RKO (cell line): ENCODE measurements around the gene GNB5.
"Not testable (repeated sequence)": the region's sequence is repeated elsewhere in the genome, so short reads cannot be mapped to it uniquely, and the experiment has no call there.

Experiments
- DNase-seq: peaks from one replicate; pipeline ENCODE4 v3.0.0-alpha.2; 2016; ENCODE audit warnings: low spot score

Gene GNB5

DNA sequence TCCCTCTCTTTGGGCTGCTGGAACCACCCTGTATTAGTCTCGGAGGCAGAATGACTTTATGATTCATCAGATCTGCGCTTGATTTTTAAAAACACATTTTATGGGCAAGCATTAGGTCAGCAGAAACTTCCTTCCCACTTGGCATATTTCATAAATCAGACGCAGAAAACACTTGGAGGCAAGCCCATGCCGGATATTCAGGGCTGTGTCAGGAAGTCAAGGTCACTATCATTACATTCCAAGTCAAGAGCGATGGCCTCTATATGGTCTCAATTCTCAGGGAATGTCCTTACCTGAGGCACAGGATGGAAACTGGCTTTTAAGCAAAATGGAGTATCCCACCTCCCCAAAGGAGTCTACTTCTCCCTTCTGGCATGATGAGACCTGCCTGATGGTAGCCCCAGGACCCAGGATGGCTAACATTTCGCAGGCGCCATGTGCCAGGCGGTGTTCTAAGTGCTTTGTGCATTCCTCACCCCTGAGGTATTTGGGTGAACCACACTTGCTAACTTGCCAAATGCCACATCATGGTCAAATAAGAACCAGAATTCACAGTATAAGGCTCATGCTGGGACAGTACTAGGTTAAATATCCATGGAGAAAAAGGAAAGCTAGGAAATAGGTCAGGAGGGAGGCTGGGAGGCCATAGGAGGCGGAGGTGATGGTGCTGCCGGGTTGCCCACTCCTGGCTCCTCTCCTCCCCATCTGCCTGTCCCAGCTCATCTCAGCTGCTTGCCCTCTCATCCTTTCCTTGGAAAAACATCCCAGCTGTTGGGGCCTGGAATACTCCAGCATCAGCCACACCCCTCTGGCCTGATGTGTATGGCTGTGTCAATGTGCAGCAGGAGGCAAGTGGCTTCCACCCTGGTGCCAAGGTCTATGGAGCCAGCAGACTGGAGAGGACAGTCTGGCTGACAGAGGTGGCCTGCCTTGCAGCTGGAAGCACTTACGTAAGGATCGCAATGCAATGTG lies 97.4 kb downstream of the GNB5 start:
- DNase-seq, result peak; percentile 98

DNA sequence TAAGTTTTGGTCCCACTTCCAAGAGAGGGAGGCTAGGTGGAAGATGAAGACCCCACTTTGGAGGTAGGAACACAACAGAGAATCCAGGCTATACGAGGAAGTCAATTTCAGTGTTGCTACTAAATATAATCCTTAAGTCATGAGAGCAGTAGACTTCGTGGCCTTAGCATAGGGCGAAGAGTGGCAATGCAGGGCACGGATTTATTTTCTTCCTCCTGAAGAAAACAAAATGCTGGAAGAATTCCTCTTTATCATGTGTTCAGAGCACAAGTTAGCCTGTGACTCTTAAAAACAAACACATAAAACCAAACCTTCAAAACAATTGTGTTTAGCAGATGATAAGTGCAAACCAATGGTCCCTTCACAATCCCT lies 98.0 kb downstream of the GNB5 start:
- no peak for DNase-seq

DNA sequence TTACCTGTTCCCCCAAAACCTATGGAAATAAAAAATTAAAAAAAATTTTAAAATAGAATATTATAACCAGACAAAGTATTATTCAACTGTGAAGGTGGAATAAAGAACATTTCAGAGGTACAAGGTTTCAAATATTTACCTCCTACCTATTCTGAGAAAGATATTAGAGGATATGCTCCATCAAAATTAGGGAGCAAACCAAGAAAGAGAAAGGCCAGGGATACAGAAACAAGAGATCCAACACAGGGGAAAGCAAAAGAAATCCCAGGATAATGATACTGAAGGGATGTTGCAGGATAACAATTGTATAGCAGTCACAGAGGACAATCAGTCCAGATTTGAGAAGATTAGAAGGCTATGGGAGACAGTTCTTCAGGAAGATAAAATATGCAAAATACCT lies 101.0 kb downstream of the GNB5 start:
- DNase-seq, result no peak

DNA sequence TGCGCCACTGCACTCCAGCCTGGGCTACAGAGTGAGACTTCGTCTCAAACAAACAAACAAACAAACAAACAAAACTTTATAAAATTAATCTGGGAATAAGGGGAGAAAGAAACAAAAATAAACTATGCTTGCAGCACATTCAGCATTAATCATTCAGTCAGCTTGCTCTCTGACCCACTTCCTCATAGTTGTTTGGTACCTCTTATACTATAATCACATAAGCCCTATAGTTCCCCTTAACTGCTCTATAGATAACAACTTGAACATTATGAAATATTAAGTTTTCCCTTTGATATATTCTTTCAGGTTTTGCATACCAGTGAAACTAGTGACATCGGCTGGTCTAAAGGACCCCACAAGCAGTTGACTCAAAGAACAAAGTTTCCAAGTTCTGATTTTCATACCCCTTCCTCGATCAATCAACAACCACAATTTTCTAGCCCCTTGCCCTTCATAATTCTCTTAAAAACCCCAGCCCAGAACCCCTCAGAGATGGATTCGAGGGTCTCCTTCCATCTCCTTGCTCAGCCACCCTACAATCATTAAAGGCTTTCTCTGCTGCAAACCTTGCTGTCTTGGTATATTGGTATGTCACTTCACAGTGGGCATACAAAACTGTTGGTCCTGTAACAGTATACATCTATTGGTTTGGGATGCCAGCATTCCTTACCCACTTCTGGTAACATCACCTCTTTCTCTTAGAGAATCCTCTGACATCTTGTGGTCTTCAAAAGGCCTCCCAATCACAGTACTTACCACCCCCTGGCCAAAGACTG lies 105.0 kb downstream of the GNB5 start:
- no peak for DNase-seq

DNA sequence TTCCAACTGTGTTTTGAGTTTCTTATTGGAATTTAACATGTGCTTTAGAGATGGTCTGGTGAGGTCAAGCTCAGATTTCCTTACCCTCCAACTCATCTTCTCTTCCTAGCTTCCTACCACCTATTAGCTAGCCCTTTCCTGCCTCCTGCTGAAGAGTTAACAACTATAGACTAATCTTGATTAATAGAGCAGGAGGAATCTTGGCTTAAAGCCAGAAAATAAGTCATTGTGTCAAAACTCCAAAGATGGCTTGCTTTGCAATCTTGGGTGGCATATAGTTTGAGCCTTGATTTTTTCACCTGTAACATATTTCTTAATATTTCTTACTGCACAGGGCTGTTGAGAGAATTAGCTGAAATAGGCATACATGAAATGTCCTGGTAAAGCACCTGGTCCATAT lies 105.9 kb downstream of the GNB5 start:
- peak; percentile 64 for DNase-seq

DNA sequence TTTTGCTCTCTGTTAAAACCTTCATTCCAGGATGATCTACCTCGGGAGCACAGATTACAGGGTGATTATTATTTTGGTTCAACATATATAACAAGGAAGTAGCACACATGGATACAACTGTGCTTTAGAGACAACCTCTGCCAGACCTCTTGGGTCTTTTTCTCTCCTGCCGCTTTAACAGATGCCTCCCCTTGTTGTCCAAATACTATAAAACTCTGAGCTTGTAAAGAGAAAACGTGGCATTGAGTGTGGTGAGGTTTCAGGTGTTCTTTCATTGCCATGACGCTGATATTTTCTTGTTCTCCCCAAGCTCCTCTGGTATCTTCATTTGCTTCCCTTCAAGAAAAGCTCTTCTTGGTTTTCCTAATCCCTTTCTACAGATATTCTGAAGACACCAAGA lies 107.6 kb downstream of the GNB5 start:
- DNase-seq, result no peak

DNA sequence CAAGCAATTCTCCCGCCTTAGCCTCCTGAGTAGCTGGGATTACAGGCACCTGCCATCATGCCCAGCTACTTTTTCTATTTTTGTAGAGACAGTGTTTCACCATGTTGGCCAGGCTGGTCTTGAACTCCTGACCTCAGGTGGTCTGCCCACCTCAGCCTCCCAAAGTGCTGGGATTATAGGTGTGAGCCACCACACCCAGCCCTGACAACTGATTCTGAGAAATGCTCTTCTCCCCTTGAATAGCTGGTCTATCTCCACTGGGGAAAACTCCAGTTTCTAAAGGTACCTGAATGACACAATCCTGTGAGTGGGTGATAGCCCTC lies 108.2 kb downstream of the GNB5 start:
- DNase-seq, result not testable (repeated sequence)

DNA sequence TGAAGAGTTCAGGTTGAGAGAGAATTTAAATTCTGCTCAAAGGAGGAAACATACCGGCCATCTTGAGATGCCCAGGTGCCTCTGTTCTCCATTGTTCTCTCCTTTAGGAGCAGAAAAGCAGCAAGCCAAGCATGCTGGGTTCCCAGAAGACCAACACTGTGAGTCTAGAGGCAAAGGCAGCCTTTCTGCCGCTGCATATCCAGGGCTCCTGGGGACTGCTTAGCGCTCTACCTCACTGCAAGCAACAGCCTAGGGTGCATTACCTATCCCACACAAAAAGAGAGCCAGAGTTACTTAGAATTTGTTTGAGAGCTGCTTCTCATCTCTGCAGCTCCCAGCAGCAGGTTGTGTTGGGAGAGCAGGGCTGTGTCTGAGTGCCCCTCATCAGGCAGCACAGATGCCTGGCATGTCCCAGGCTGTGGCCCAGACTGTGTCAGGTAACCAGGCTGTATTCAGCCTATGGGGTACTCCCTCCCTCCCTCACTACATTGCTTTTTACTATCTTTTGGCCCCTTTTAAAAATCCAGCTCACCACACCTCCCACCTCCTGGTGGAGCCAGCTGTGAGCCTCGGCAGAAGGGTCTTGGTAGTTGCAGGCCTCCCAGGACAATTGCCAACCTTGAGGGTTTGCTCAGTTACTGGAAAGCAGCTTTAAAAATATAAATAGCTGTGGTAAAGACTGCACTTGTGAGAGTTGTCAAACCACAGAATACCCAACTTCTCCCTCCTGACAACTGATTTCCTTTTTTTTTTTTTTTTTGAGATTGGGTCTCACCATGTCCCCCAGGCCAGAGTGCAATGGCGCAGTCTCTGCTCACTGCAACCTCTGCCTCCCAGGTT lies 108.8 kb downstream of the GNB5 start:
- DNase-seq, result no peak

DNA sequence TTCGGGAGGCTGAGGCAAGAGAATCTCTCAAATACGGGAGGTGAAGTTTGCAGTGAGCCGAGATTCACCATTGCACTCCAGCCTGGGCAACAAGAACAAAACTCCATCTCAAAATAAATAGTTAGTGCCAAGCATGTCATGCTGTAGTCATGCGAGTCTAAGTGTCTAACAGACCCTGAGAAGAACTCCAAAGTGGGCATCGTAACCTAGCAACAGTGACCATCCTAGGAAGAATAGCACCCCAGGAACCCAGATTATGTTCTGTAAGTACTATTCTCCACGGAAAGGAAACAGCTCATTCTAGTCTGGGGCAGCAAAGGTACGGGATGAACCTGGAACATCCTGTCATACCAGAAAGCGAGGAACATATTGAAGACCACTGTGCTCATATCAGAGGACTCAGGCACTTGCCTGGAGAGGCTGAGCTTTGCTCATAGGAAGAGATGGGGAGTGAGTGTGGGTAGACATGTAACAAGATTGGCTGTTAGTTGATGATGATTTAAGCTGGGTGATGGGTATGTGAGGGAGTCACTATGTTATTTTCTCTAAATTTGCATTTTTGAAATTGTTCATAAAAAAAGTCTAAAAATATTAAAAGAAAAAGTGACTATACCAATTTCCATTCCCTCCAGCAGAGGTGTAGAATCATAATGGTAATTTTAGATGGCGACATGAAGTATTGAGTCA lies 110.3 kb downstream of the GNB5 start:
- no peak for DNase-seq

DNA sequence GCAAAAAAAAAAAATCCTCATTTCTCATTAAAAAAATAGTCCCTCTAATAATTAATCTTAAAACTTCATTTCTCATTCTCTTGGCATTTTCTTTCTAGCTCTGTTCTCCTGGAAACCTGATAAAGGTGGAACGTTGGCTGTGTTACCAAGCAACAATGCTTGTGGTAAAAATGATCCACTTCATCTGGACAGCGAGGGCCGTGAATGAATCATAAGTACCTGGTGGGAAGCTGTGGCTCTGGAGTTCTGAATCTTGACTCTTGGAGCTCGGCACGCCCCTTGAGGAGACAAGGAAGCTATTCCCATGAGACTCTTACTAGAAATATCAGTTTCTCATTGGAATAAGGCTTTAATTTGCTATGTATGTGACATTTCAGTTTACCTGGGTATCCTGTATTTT lies 111.2 kb downstream of the GNB5 start:
- DNase-seq, result no peak

DNA sequence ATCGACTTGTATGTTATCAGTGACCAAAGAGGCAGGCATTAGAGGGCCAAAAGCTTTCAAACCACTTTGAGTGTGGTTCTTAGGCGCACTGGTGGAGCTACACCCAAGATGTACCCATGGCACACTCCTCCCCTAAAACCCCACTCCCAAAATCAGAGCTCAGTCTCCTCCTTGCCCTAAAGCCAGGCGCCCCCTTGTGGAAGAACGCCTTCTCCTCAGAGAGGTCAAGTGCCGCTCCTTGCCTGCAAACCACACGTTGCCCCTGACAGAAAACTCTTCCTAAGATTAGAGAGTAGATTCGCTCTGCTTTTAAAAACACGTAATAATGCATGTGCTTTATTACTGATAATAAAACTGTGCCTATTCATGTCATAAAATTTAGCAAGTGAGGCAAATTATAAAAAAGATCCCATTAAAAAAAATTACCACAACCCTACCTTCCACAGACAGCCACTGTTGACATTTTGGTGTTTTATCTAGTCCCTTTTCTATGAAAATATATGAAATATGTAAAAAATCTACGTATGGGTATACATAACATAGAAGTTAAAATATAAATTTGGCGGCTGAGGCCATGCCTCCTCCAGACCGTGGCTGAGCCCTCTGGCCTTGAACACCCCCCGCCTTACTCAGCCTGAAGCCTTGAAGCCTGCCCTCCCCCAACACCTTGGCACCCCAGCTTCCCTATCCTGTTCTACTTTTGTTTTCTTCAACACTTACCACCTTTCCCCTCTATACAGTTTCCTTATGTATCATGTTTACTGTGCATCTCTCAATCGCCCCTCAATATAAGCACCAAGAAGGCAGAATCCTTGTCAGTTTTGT lies 112.1 kb downstream of the GNB5 start:
- peak; percentile 63 for DNase-seq

DNA sequence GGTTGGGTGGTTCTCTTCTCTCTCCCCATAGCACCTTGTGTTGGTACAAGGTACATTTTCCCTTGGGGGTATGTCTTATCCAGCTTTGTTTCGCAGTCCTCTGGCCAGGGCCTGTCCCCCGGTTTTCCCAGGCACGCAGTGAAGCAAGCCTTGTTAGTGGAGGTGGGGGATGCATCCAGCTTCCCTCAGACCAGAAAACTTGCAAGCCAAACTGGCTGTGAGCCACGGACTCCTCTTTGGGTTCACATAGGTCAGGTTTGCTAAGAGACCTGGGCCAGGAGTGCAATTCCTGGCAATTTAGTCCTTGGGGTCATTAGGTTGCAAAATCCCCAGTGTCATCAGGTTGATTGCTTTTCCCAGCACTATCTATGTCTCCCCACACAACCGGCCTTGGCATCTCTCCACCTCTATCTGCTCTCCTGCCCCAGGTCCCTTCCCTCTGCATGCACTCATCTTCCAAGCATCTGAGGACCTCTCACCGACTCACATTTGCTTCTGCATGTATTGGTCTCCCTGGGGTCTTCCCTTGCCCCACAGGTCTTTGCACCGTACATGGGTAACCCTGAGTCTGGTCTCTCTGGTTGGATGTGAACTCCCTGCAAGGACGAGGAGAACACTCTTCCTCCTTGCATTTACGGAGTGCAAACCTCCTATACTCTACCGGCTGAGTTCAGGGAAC lies 112.9 kb downstream of the GNB5 start:
- DNase-seq, result no peak

DNA sequence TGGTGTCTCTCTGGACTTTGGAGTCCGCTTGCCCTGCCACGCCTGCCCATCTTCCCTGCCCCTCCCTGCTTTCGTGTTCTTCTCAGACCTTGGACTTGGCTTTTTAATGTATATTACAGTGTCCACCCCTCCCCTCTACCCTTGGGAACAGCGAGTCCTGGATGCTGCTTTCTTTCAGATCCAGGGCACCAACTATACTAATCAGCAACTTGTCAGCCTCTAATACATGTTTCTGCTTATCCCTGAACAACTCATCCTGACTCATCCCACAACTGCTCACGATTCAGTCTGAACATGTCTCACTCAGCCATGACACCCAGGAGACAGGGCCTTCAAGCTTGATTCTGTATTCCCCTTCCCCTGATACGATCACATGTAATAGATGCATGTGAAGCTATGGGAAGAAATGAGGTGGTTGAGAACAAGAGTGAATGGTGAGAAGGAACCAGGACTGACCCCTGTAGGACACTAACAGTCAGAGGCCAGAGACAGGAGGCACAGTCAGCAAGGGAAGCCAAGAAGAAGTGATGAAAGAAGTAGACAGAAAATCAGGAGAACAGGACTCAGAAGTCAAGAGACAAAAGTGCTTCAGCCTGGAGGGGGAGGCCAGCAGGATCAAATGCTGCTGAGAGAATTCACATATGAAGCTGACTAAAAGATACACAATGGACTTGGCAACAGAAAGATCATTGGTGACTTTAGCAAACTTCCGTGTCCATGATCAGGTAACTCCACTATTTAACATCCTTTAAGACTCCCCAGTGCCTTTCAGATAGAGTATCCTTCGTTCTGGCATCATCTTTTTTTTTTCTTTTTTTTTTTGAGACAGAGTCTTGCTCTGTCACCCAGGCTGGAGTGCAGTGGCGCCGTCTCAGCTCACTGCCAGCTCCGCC lies 114.1 kb downstream of the GNB5 start:
- peak; percentile 94 for DNase-seq

DNA sequence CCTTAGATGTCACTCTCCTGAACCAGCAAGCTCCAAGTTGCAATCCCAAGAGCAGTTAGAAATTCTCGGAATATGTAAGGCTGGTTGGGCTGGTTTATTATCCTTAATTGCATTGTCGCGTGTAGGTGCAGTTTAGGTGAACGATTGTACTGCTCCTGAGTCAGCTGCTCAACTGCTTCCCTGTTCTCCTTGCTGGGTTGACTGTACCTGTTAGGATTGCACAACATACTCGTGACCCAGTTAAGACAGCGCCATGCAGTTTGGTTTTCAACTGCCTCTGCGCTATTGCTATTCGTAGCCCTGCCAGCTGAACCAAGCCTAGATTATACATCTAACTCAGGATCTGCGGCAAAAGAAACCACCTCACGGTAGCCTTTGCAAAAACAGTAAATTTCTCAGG lies 119.6 kb downstream of the GNB5 start:
- no peak for DNase-seq

DNA sequence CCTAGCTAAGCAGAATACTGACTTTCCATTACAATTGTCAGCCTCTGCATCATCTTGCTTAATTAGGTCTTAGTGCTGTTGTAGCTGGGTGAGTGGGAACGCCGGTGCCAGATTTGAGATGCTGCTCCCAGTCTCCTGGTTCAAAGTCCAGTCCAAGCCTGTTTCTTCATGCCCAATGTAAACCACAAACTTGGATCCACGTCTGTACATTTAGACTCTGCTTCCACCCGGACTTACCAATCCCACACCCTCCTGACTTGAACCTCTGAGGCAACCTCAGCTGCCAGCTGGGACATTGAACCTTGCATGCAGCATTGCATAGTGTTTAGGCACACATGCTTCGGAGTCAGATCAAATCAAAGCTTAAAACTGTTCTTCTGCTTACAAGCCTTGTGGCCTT lies 121.6 kb downstream of the GNB5 start:
- DNase-seq, result no peak

DNA sequence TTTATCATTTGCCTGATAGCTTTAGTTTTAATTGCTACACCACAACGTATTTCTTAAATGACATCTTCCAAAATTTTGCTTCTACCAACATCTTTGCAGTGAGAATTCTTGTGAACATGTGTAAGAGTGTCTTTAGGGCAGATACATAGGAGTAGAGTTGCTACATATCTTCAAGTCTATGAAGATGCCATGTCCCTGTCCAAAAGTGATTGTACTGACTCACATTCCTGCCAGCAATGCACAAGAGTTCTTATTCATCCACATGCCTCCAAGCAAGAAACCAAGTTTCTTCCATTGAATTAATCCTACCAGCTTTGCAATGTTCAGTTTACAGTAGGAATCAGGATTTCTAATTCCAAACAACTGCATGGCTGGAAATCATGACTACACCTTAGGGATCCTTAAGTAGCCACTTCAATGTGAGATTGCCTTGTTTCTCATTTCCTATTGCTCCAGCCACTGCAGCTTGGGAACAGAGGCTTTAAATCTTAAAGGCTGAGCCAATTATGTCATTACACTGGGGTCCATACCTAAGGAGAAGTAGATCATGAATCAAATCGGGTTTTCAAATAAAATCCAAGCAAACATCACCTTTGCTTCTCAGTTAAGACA lies 123.1 kb downstream of the GNB5 start:
- no peak for DNase-seq

DNA sequence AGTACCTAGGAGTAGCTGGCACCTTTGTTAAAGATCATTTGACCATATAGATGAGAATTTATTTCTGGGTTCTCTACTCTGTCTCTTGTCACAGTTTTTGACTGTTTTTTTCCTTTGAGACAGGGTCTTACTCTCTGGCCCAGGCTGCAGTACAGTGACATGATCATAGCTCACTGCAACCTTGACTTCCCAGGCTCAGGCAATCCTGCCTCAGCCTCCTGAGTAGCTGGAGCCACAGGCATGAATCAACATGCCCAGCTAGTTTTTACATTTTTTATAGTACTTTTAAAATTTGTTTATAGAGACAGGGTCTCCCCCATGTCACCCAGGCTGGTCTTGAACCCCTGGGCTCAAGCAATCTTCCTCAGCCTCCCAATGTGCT lies 123.7 kb downstream of the GNB5 start:
- DNase-seq, result no peak

DNA sequence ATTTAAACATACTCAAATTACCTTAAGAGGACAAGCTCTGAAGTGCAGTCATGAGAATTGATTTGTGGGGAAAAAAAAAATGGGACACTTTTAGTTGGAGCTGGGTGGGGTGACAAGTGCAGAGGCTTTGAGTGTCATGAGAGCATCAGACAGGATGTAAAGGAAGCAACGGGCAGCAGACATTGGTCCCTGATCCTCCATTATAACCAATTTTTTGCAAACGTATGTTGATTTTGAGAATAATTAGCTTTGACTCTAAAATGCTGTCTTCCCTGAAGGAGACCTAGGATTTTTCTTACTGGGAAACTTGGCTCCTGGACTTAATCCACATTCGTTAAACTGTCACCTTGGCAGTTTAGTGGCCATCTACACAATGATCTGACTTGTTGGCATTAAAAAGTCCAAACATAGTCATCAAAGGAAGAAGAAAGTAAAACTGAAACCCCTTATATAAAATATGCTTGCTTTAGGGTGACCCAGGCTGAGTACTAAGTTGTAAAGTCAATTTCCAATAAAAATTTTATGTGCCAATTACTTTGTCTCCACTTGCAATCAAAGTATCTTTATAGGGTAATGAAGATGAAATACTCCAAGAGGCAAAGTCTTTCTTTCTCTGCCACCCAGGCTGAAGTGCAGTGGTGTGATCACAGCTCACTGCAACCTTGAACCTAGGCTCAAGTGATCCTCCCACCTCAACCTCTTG lies 124.2 kb downstream of the GNB5 start:
- DNase-seq, result no peak
